ENCODE measurements around the gene NFAM1. TPM values are rescaled to one million over a fixed set of nuclear protein-coding genes. Genes with fewer than 3 reads are reported as not detected.

NFAM1 gene
- total RNA-seq, 1 experiment from 2014 or later: 0.12 TPM

GRCh38 chr22:42387631-42388030, 44.6 kb downstream of the NFAM1 start (continued):
- TF ChIP-seq ZBTB33 (IDR thresholded peaks at IDR 0.05; ENCODE audit: extremely low read depth, insufficient replicate concordance, low read length) (no peak), ZFX (IDR thresholded peaks at IDR 0.05) (no peak), SRF (IDR thresholded peaks at IDR 0.05; ENCODE audit: low read depth) (no peak), RAD21 (IDR thresholded peaks at IDR 0.05; ENCODE audit: low read depth) (no peak)
- TF ChIP-seq, protein P1, sequence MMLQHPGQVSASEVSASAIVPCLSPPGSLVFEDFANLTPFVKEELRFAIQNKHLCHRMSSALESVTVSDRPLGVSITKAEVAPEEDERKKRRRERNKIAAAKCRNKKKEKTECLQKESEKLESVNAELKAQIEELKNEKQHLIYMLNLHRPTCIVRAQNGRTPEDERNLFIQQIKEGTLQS (IDR thresholded peaks at IDR 0.05): no peak

GRCh38 chr22:42385696-42386095, 46.5 kb downstream of the NFAM1 start:
- Histone ChIP-seq H3K4me2 (ENCODE audit: low read length) (no peak overlapping the region), H3K9me3 (ENCODE audit: control insufficient read depth in 1 of 2, insufficient read depth in 1 of 2, low read depth in 1 of 2, low read length in 2 of 2) (no peaks in the 10 kb centered on the region), H4K20me1 (ENCODE audit: insufficient read depth) (no peaks in the 10 kb centered on the region), H3K27ac (ENCODE audit: low read depth, low read length) (no peak overlapping the region), H3K4me3 (replicated peaks in 1 of 2; ENCODE audit: low read depth in 1 of 2, low read length in 2 of 2) (no peak overlapping the region), H2AFZ (ENCODE audit: low read depth, low read length, poor library complexity, severe bottlenecking) (no peak overlapping the region), H3K79me2 (ENCODE audit: insufficient read depth, low read length) (no peaks in the 10 kb centered on the region), H3K36me3 (ENCODE audit: control insufficient read depth in 1 of 2, insufficient read depth in 2 of 2, low read length in 2 of 2) (no peaks in the 10 kb centered on the region), H3K9ac (ENCODE audit: low read length) (no peak overlapping the region), H3K27me3 (ENCODE audit: insufficient read depth, low read length) (no peaks in the 10 kb centered on the region), H3K4me1 (ENCODE audit: control insufficient read depth in 1 of 2, insufficient read depth in 2 of 2, low read length in 2 of 2) (0 out of 4 replicates have a peak, but pooled peaks cover 0 to 4% of the 10 kb centered on the region in 2 experiments), H3K9me2 (ENCODE audit: insufficient read depth) (no peaks in the 10 kb centered on the region)
- no peak for ATAC-seq
- ChIA-PET RAD21 (ENCODE audit: low non-redundant PET in 1 of 2, low total read pairs in 2 of 2, uncharacterized antibody in 2 of 2, unreplicated experiment in 2 of 2) (no interaction called here), CTCF (no interaction called here), POLR2A (no interaction called here)
- no peak for DNase-seq (ENCODE audit: low read depth, low spot score)
- TF ChIP-seq ZNF274 (IDR thresholded peaks at IDR 0.05; ENCODE audit: low read depth, low read length) (no peak), EGR1 (IDR thresholded peaks at IDR 0.05; ENCODE audit: low read depth) (no peak), SP1 (IDR thresholded peaks at IDR 0.05; ENCODE audit: low read depth) (no peak), POLR2AphosphoS5 (IDR thresholded peaks at IDR 0.05; ENCODE audit: low read depth, low read length) (no peak), SRF (IDR thresholded peaks at IDR 0.05; ENCODE audit: low read depth) (no peak), EZH2 (IDR thresholded peaks at IDR 0.05) (no peak), CEBPB (IDR thresholded peaks at IDR 0.05; ENCODE audit: low read depth) (no peak), ZFX (IDR thresholded peaks at IDR 0.05) (no peak), FOSL1 (IDR thresholded peaks at IDR 0.05; ENCODE audit: low read depth) (no peak), POLR2A (IDR thresholded peaks at IDR 0.05; ENCODE audit: borderline replicate concordance, extremely low read depth, insufficient read depth, insufficient read length) (no peak), YY1 (IDR thresholded peaks at IDR 0.05; ENCODE audit: extremely low read depth, insufficient replicate concordance, low read depth, low read length) (no peak), RAD21 (IDR thresholded peaks at IDR 0.05; ENCODE audit: low read depth) (no peak), TCF7L2 (IDR thresholded peaks at IDR 0.05; ENCODE audit: borderline replicate concordance, extremely low read depth, insufficient read depth, insufficient read length) (no peak), ZBTB33 (IDR thresholded peaks at IDR 0.05; ENCODE audit: extremely low read depth, insufficient replicate concordance, low read length) (no peak), JUND (IDR thresholded peaks at IDR 0.05) (no peak), ELF1 (IDR thresholded peaks at IDR 0.05; ENCODE audit: borderline replicate concordance, low read depth) (no peak), REST (IDR thresholded peaks at IDR 0.05; ENCODE audit: low read depth) (no peak)
- intact Hi-C loops (cut with micrococcal nuclease): no loop called here
- BruUV-seq (replicated peaks): no TSS peak
